Mesenchymal stem cell (in vitro differentiated cells and primary cell): ENCODE results near the gene TM7SF3.
A peak's percentile ranks its signal among the peaks of the same experiment; 100 is the strongest.

ENCODE experiments used
- DNase-seq: peaks from one replicate; pipeline ENCODE4 v3.0.0-alpha.2; 2013
- H2AFZ ChIP-seq: one replicate; pipeline ENCODE4 v1.6.1; 2013; ENCODE audit warnings: low read depth, mild to moderate bottlenecking, control low read depth, inconsistent platforms, low read length, moderate library complexity
- H2AK5ac ChIP-seq: 2 replicates; pipeline ENCODE4 v1.6.1; 2013; ENCODE audit warnings: low read length, moderate library complexity, mild to moderate bottlenecking, inconsistent platforms; ENCODE audit not compliant: severe bottlenecking
- H2BK120ac ChIP-seq: one replicate; pipeline ENCODE4 v1.6.1; 2013; ENCODE audit warnings: low read depth, mild to moderate bottlenecking, inconsistent platforms, low read length, moderate library complexity
- H2BK12ac ChIP-seq, 2 experiments: one replicate each; pipeline ENCODE4 v1.6.1; 2013; ENCODE audit warnings: inconsistent platforms in 2 of 2, low read length in 2 of 2, mild to moderate bottlenecking in 2 of 2, moderate library complexity in 2 of 2, control low read depth in 1 of 2
- H2BK15ac ChIP-seq: one replicate; pipeline ENCODE4 v1.6.1; 2013; ENCODE audit warnings: mild to moderate bottlenecking, low read depth, inconsistent platforms; ENCODE audit not compliant: poor library complexity, severe bottlenecking
- H2BK5ac ChIP-seq: 2 replicates; pipeline ENCODE4 v1.6.1; 2013; ENCODE audit warnings: low read depth, mild to moderate bottlenecking, low read length, control low read depth, inconsistent platforms; ENCODE audit not compliant: poor library complexity, severe bottlenecking
- H3K14ac ChIP-seq, 2 experiments: one replicate each; pipeline ENCODE4 v1.6.1; 2013; ENCODE audit warnings: inconsistent platforms in 2 of 2, low read length in 2 of 2, control low read depth in 1 of 2, mild to moderate bottlenecking in 1 of 2, moderate library complexity in 1 of 2
- H3K18ac ChIP-seq, 2 experiments: one replicate each; pipeline ENCODE4 v1.6.1; 2013; ENCODE audit warnings: inconsistent platforms in 2 of 2, low read length in 2 of 2, control low read depth in 1 of 2, low read depth in 1 of 2, mild to moderate bottlenecking in 1 of 2
- H3K23ac ChIP-seq, 2 experiments: one replicate each; pipeline ENCODE4 v1.6.1; 2013; ENCODE audit warnings: inconsistent platforms in 2 of 2, low read length in 2 of 2, mild to moderate bottlenecking in 2 of 2, moderate library complexity in 2 of 2, control low read depth in 1 of 2
- H3K27ac ChIP-seq: 2 replicates; pipeline ENCODE4 v1.5.1; 2013; ENCODE audit warnings: mild to moderate bottlenecking, moderate library complexity, low read length, control low read depth, inconsistent platforms; ENCODE audit not compliant: poor library complexity, severe bottlenecking
- H3K27me3 ChIP-seq, 2 experiments: 2 replicates each; pipeline versions ENCODE4 v1.6.1 to v1.7.0; 2013; ENCODE audit warnings: low read length in 2 of 2, mild to moderate bottlenecking in 2 of 2, moderate library complexity in 2 of 2, control low read depth in 1 of 2, inconsistent platforms in 1 of 2; ENCODE audit not compliant: control insufficient read depth in 1 of 2, insufficient read depth in 1 of 2
- H3K36me3 ChIP-seq, 2 experiments: 2 replicates each; pipeline versions ENCODE4 v1.6.1 to v1.7.0; 2013; ENCODE audit warnings: low read length in 2 of 2, control low read depth in 1 of 2, inconsistent platforms in 1 of 2, low read depth in 1 of 2, mild to moderate bottlenecking in 1 of 2; ENCODE audit not compliant: insufficient read depth in 2 of 2, control insufficient read depth in 1 of 2
- H3K4ac ChIP-seq, 2 experiments: one replicate each; pipeline ENCODE4 v1.6.1; 2013; ENCODE audit warnings: inconsistent platforms in 2 of 2, low read length in 2 of 2, mild to moderate bottlenecking in 2 of 2, moderate library complexity in 2 of 2, control low read depth in 1 of 2, low read depth in 1 of 2
- H3K4me1 ChIP-seq: 2 replicates; pipeline ENCODE4 v1.6.1; 2013; ENCODE audit warnings: low read depth, low read length, control low read depth; ENCODE audit not compliant: control insufficient read depth, insufficient read depth
- H3K4me2 ChIP-seq: 2 replicates; pipeline ENCODE4 v1.6.1; 2013; ENCODE audit warnings: low read length, mild to moderate bottlenecking, inconsistent platforms; ENCODE audit not compliant: poor library complexity, severe bottlenecking
- H3K4me3 ChIP-seq, 2 experiments: 2 replicates each; pipeline versions ENCODE4 v1.5.1 to v1.7.0; 2013; ENCODE audit warnings: low read length in 2 of 2, mild to moderate bottlenecking in 2 of 2, control low read depth in 1 of 2, low read depth in 1 of 2; ENCODE audit not compliant: insufficient read depth in 1 of 2
- H3K79me1 ChIP-seq: replicated peaks from 2 replicates; pipeline ENCODE4 v1.6.1; 2013; ENCODE audit warnings: mild to moderate bottlenecking, control low read depth, low read length, inconsistent platforms; ENCODE audit not compliant: poor library complexity, severe bottlenecking
- H3K9ac ChIP-seq: 2 replicates; pipeline ENCODE4 v1.7.0; 2013; ENCODE audit warnings: mild to moderate bottlenecking, low read length, moderate library complexity
- H3K9me3 ChIP-seq: 2 replicates; pipeline ENCODE4 v1.7.0; 2013; ENCODE audit warnings: mild to moderate bottlenecking, low read length; ENCODE audit not compliant: control insufficient read depth
- H4K8ac ChIP-seq: one replicate; pipeline ENCODE4 v1.6.1; 2013; ENCODE audit warnings: inconsistent platforms, mild to moderate bottlenecking, low read length, moderate library complexity
- H4K91ac ChIP-seq: one replicate; pipeline ENCODE4 v1.6.1; 2013; ENCODE audit warnings: mild to moderate bottlenecking, low read length, inconsistent platforms
- WGBS: methylation state at CpG from one replicate; pipeline ENCODE4 v1.1.7; 2013; ENCODE audit warnings: mixed read lengths; 5-methylcytosine and 5-hydroxymethylcytosine counted together

Gene TM7SF3

GRCh38 chr12:26948309-26948708, 65.9 kb downstream of the TM7SF3 start:
- H3K4me3 ChIP-seq = no peak overlapping the region
- no peaks in the 10 kb centered on the region for H3K4me1 ChIP-seq
- H2BK120ac ChIP-seq = no peak overlapping the region
- H2BK15ac ChIP-seq = no peak overlapping the region
- H2BK5ac ChIP-seq = no peak overlapping the region
- H3K14ac ChIP-seq = no peak overlapping the region
- H3K79me1 ChIP-seq = peaks cover 5% of the 10 kb centered on the region
- H3K9ac ChIP-seq = no peak overlapping the region
- H3K27me3 ChIP-seq = no peaks in the 10 kb centered on the region
- no peak overlapping the region for H3K4ac ChIP-seq
- H2AFZ ChIP-seq = no peak overlapping the region
- no peaks in the 10 kb centered on the region for H3K36me3 ChIP-seq
- peaks cover 8% of the 10 kb centered on the region for H3K9me3 ChIP-seq
- no peak overlapping the region for H3K27ac ChIP-seq
- no peak overlapping the region for H2BK12ac ChIP-seq
- no peak overlapping the region for H3K23ac ChIP-seq
- DNase-seq = no peak
- H4K8ac ChIP-seq = no peak overlapping the region
- H3K18ac ChIP-seq = no peak overlapping the region
- no peak overlapping the region for H3K4me2 ChIP-seq
- 97% methylated on average over 1 of the region's 1 CpG for WGBS
- no peak overlapping the region for H2AK5ac ChIP-seq
- H4K91ac ChIP-seq = no peak overlapping the region

- DNase-seq = no peak
- Histone ChIP-seq H4K91ac (no peak overlapping the region), H3K27ac (no peak overlapping the region), H2BK12ac (no peak overlapping the region), H2BK15ac (no peak overlapping the region), H3K14ac (no peak overlapping the region), H3K18ac (no peak overlapping the region), H2AFZ (no peak overlapping the region), H3K27me3 (no peaks in the 10 kb centered on the region), H2AK5ac (no peak overlapping the region), H2BK5ac (no peak overlapping the region), H3K9me3 (no peaks in the 10 kb centered on the region), H3K4me3 (peak overlapping the region in 1 of 2 experiments; percentile 93), H3K79me1 (peaks cover 2% of the 10 kb centered on the region), H3K4me1 (no peaks in the 10 kb centered on the region), H3K23ac (no peak overlapping the region), H4K8ac (no peak overlapping the region), H3K4me2 (no peak overlapping the region), H3K36me3 (no peaks in the 10 kb centered on the region), H3K4ac (no peak overlapping the region), H3K9ac (peak overlapping the region; percentile 98), H2BK120ac (no peak overlapping the region)
- 92% methylated on average over 1 of the region's 1 CpG for WGBS
Observed at GRCh38 chr12:26941215-26941594, 73.0 kb downstream of the TM7SF3 start.

- H4K8ac ChIP-seq = no peak overlapping the region
- H3K27ac ChIP-seq = no peak overlapping the region
- 67% methylated on average over 1 of the region's 3 CpGs for WGBS
- H3K4me3 ChIP-seq = peak overlapping the region in 1 of 2 experiments; percentile 93
- H3K23ac ChIP-seq = no peak overlapping the region
- H3K4me1 ChIP-seq = no peaks in the 10 kb centered on the region
- H3K9ac ChIP-seq = peak overlapping the region; percentile 98
- H3K27me3 ChIP-seq = no peaks in the 10 kb centered on the region
- H3K36me3 ChIP-seq = no peaks in the 10 kb centered on the region
- H2BK120ac ChIP-seq = no peak overlapping the region
- no peak overlapping the region for H2BK5ac ChIP-seq
- no peak overlapping the region for H2BK12ac ChIP-seq
- peaks cover 3% of the 10 kb centered on the region for H3K79me1 ChIP-seq
- H2AFZ ChIP-seq = no peak overlapping the region
- no peak overlapping the region for H3K18ac ChIP-seq
- H3K4me2 ChIP-seq = no peak overlapping the region
- H3K4ac ChIP-seq = no peak overlapping the region
- H2AK5ac ChIP-seq = no peak overlapping the region
- no peaks in the 10 kb centered on the region for H3K9me3 ChIP-seq
- peak; percentile 11 for DNase-seq
- H2BK15ac ChIP-seq = no peak overlapping the region
- no peak overlapping the region for H4K91ac ChIP-seq
- no peak overlapping the region for H3K14ac ChIP-seq
Observed at GRCh38 chr12:26940516-26941214, 73.5 kb downstream of the TM7SF3 start.

- 74% methylated on average over 1 of the region's 1 CpG for WGBS
Observed at GRCh38 chr12:26939953-26940352, 74.2 kb downstream of the TM7SF3 start.

More at GRCh38 chr12:26939953-26940352, 74.2 kb downstream of the TM7SF3 start:
- no peak overlapping the region for H3K23ac ChIP-seq
- H3K36me3 ChIP-seq = no peaks in the 10 kb centered on the region
- H3K9me3 ChIP-seq = no peaks in the 10 kb centered on the region
- H3K4me3 ChIP-seq = peak overlapping the region in 1 of 2 experiments; percentile 93
- H2AK5ac ChIP-seq = no peak overlapping the region
- no peak overlapping the region for H4K91ac ChIP-seq
- no peak overlapping the region for H2BK120ac ChIP-seq
- no peak overlapping the region for H3K27ac ChIP-seq
- no peaks in the 10 kb centered on the region for H3K4me1 ChIP-seq
- no peak overlapping the region for H2BK12ac ChIP-seq
- no peak overlapping the region for H3K4ac ChIP-seq
- H3K79me1 ChIP-seq = peaks cover 4% of the 10 kb centered on the region
- DNase-seq = no peak
- H3K27me3 ChIP-seq = no peaks in the 10 kb centered on the region
- H3K4me2 ChIP-seq = no peak overlapping the region
- H3K9ac ChIP-seq = peak overlapping the region; percentile 98
- no peak overlapping the region for H3K14ac ChIP-seq
- no peak overlapping the region for H2BK15ac ChIP-seq
- no peak overlapping the region for H3K18ac ChIP-seq
- H2BK5ac ChIP-seq = no peak overlapping the region
- H2AFZ ChIP-seq = no peak overlapping the region
- no peak overlapping the region for H4K8ac ChIP-seq
